Loucy (cell line): ENCODE measurements around the gene RAD50.

Source experiments
- H2AFZ ChIP-seq: fragments of 200-600 bp; sonication (generic); 2 replicates; pipeline ENCODE4 v1.6.0; 2016; ENCODE audit warnings: antibody characterized with exemption, mild to moderate bottlenecking, low read length, moderate library complexity
- H3F3A ChIP-seq: fragments of 200-600 bp; 2 replicates; pipeline ENCODE4 v1.6.0; 2016; ENCODE audit warnings: antibody characterized with exemption, low read depth, mild to moderate bottlenecking
- H3K27me3 ChIP-seq: fragments of 200-600 bp; sonication (generic); 2 replicates; pipeline ENCODE4 v1.6.1; 2014; ENCODE audit warnings: low read length, mild to moderate bottlenecking; ENCODE audit not compliant: insufficient read depth, poor library complexity, severe bottlenecking
- H3K36me3 ChIP-seq: fragments of 200-600 bp; sonication (generic); 2 replicates; pipeline ENCODE4 v1.6.1; 2016; ENCODE audit warnings: low read length; ENCODE audit not compliant: insufficient read depth
- H3K4me1 ChIP-seq: fragments of 200-600 bp; sonication (generic); 2 replicates; pipeline ENCODE4 v1.5.1; 2014; ENCODE audit warnings: low read length, mild to moderate bottlenecking; ENCODE audit not compliant: insufficient read depth, poor library complexity, severe bottlenecking
- H3K4me2 ChIP-seq: fragments of 200-600 bp; sonication (generic); 2 replicates; pipeline ENCODE4 v1.6.0; 2014; ENCODE audit warnings: antibody characterized with exemption, low read length, low read depth, mild to moderate bottlenecking; ENCODE audit not compliant: poor library complexity, severe bottlenecking
- H3K4me3 ChIP-seq: fragments of 200-600 bp; sonication (generic); 2 replicates; pipeline ENCODE4 v1.5.1; 2014; ENCODE audit warnings: low read length, mild to moderate bottlenecking, mixed read lengths; ENCODE audit not compliant: poor library complexity, severe bottlenecking
- H3K79me2 ChIP-seq: fragments of 200-600 bp; sonication (generic); 2 replicates; pipeline ENCODE4 v1.6.1; 2014; ENCODE audit warnings: low read length; ENCODE audit not compliant: insufficient read depth
- H3K9ac ChIP-seq: fragments of 200-600 bp; sonication (generic); 2 replicates; pipeline ENCODE4 v1.6.0; 2014; ENCODE audit warnings: mild to moderate bottlenecking, low read depth, low read length, moderate library complexity; ENCODE audit not compliant: poor library complexity, severe bottlenecking
- H3K9me2 ChIP-seq: fragments of 200-600 bp; sonication (generic); replicated peaks from 2 replicates; pipeline ENCODE4 v1.6.1; 2016; ENCODE audit warnings: low read depth, low read length, mixed read lengths
- H3K9me3 ChIP-seq: fragments of 200-600 bp; sonication (generic); 2 replicates; pipeline ENCODE4 v1.6.1; 2014; ENCODE audit warnings: mild to moderate bottlenecking, antibody characterized with exemption, low read length, low read depth; ENCODE audit not compliant: insufficient read depth
- H4K20me1 ChIP-seq: fragments of 200-600 bp; sonication (generic); 2 replicates; pipeline ENCODE4 v1.6.0; 2014; ENCODE audit warnings: antibody characterized with exemption, low read length, mild to moderate bottlenecking; ENCODE audit not compliant: insufficient read depth, poor library complexity, severe bottlenecking
- CTCF ChIP-seq: fragments of 200-600 bp; sonication (generic); conservative IDR thresholded peaks from 2 replicates; pipeline ENCODE4 v1.5.1; 2014; ENCODE audit warnings: mild to moderate bottlenecking, antibody characterized with exemption, low read length
- EZH2phosphoT487 ChIP-seq: fragments of 200-600 bp; IDR thresholded peaks from 2 replicates; pipeline ENCODE4 v1.6.1; 2018; ENCODE audit warnings: antibody characterized with exemption, mild to moderate bottlenecking, moderate library complexity, borderline replicate concordance

Gene RAD50

GRCh38 chr5:132681983-132682382 lies 125.2 kb downstream of the RAD50 start:
- no peaks in the 10 kb centered on the region for H3K79me2 ChIP-seq
- no peak overlapping the region for H2AFZ ChIP-seq
- no peaks in the 10 kb centered on the region for H3K9me2 ChIP-seq
- no peaks in the 10 kb centered on the region for H3F3A ChIP-seq
- H3K9ac ChIP-seq = no peak overlapping the region
- H3K4me2 ChIP-seq = no peak overlapping the region
- no peaks in the 10 kb centered on the region for H3K4me1 ChIP-seq
- H3K4me3 ChIP-seq = no peak overlapping the region
- H4K20me1 ChIP-seq = no peaks in the 10 kb centered on the region
- TF ChIP-seq EZH2phosphoT487 (no peak), CTCF (no peak)
- no peaks in the 10 kb centered on the region for H3K27me3 ChIP-seq
- H3K9me3 ChIP-seq = no peaks in the 10 kb centered on the region
- no peaks in the 10 kb centered on the region for H3K36me3 ChIP-seq

GRCh38 chr5:132684491-132684890 lies 127.7 kb downstream of the RAD50 start:
- no peaks in the 10 kb centered on the region for H3F3A ChIP-seq
- no peaks in the 10 kb centered on the region for H4K20me1 ChIP-seq
- no peaks in the 10 kb centered on the region for H3K79me2 ChIP-seq
- no peak overlapping the region for H2AFZ ChIP-seq
- H3K4me1 ChIP-seq = peaks cover 16% of the 10 kb centered on the region
- no peaks in the 10 kb centered on the region for H3K36me3 ChIP-seq
- H3K9me2 ChIP-seq = no peaks in the 10 kb centered on the region
- no peak overlapping the region for H3K9ac ChIP-seq
- H3K27me3 ChIP-seq = no peaks in the 10 kb centered on the region
- TF ChIP-seq EZH2phosphoT487 (no peak), CTCF (no peak)
- H3K4me2 ChIP-seq = no peak overlapping the region
- no peaks in the 10 kb centered on the region for H3K9me3 ChIP-seq
- H3K4me3 ChIP-seq = no peak overlapping the region

- Histone ChIP-seq H3F3A (no peaks in the 10 kb centered on the region), H2AFZ (no peak overlapping the region), H3K36me3 (no peaks in the 10 kb centered on the region), H3K79me2 (no peaks in the 10 kb centered on the region), H3K4me3 (no peak overlapping the region), H3K9me3 (no peaks in the 10 kb centered on the region), H3K9me2 (no peaks in the 10 kb centered on the region), H3K9ac (no peak overlapping the region), H4K20me1 (no peaks in the 10 kb centered on the region), H3K27me3 (no peaks in the 10 kb centered on the region), H3K4me2 (no peak overlapping the region), H3K4me1 (peaks cover 19% of the 10 kb centered on the region)
- TF ChIP-seq EZH2phosphoT487 (no peak), CTCF (no peak)
These were observed 128.3 kb downstream of the RAD50 start for GRCh38 chr5:132684922-132685720.
